ENCODE measurements around the gene SDK1. TPM values are rescaled to one million over a fixed set of nuclear protein-coding genes. Genes with fewer than 3 reads are reported as not detected.

Gene SDK1
- total RNA-seq, 2 donors from 2014 or later: 19.8 to 32.4 TPM

GRCh38 chr7:3279147-3279818 lies 21.8 kb upstream of the SDK1 start:
- Histone ChIP-seq H3K27ac (no peak overlapping the region), H3K36me3 (replicated peaks in 1 of 2; ENCODE audit: insufficient read depth in 1 of 2, low read depth in 2 of 2) (no peaks in the 10 kb centered on the region), H3K9me3 (no peaks in the 10 kb centered on the region), H3K27me3 (no peaks in the 10 kb centered on the region), H3K4me1 (no peaks in the 10 kb centered on the region), H3K4me3 (no peak overlapping the region)
- ATAC-seq: no peak
- intact Hi-C loops (cut with DNase I): no loop called here
- no peak for DNase-seq
- TF ChIP-seq POLR2A (IDR thresholded peaks at IDR 0.05) (no peak), CTCF (IDR thresholded peaks at IDR 0.05) (no peak)
- 65 to 67% methylated on average over 3 of the region's 3 CpGs for WGBS, 2 donors

DNA sequence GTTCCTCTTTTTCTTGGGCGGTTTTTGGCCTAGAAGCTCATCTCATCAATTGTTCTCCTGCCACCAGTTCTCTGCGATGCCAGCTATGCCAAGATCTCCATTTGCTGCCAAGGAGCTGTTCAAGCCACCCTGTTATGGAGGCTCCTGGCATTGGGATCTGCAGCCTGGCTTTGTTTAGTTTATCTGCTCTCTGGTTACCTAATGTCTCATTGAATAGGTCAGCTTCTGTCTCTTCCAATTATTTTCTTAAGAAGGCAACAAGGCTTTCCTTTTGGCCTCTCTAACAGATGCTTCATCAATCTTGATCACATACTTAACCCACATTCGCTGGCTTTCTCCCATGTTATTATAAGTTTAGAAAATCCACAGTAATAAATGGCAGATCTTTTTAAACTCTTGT lies 20.6 kb upstream of the SDK1 start:
- no peaks in the 10 kb centered on the region for H3K4me1 ChIP-seq
- 93 to 95% methylated on average over 3 of the region's 3 CpGs for WGBS, 2 donors
- intact Hi-C loops (cut with DNase I): no loop called here
- DNase-seq (no peak), ATAC-seq (no peak)
- H3K27ac ChIP-seq: no peak overlapping the region
- no peak overlapping the region for H3K4me3 ChIP-seq
- no peaks in the 10 kb centered on the region for H3K36me3 ChIP-seq (replicated peaks in 1 of 2; ENCODE audit: insufficient read depth in 1 of 2, low read depth in 2 of 2)
- no peak for TF ChIP-seq POLR2A (IDR thresholded peaks at IDR 0.05)
- TF ChIP-seq CTCF (IDR thresholded peaks at IDR 0.05): no peak
- H3K9me3 ChIP-seq: no peaks in the 10 kb centered on the region
- no peaks in the 10 kb centered on the region for H3K27me3 ChIP-seq

GRCh38 chr7:3280946-3281656 lies 20.0 kb upstream of the SDK1 start:
- DNase-seq (no peak), ATAC-seq (no peak)
- Histone ChIP-seq H3K27ac (no peak overlapping the region), H3K4me1 (no peaks in the 10 kb centered on the region), H3K4me3 (no peak overlapping the region), H3K27me3 (no peaks in the 10 kb centered on the region), H3K36me3 (replicated peaks in 1 of 2; ENCODE audit: insufficient read depth in 1 of 2, low read depth in 2 of 2) (no peaks in the 10 kb centered on the region), H3K9me3 (no peaks in the 10 kb centered on the region)
- 74 to 84% methylated on average over 10 of the region's 10 CpGs for WGBS, 2 donors
- intact Hi-C loops (cut with DNase I): no loop called here
- TF ChIP-seq CTCF (IDR thresholded peaks at IDR 0.05) (no peak), POLR2A (IDR thresholded peaks at IDR 0.05) (no peak)

GRCh38 chr7:3282457-3282856 lies 18.6 kb upstream of the SDK1 start:
- Histone ChIP-seq H3K4me1 (no peaks in the 10 kb centered on the region), H3K36me3 (replicated peaks in 1 of 2; ENCODE audit: insufficient read depth in 1 of 2, low read depth in 2 of 2) (no peaks in the 10 kb centered on the region), H3K27ac (no peak overlapping the region), H3K4me3 (no peak overlapping the region), H3K9me3 (no peaks in the 10 kb centered on the region), H3K27me3 (no peaks in the 10 kb centered on the region)
- ATAC-seq (peak; percentile 67), DNase-seq (peak in 3 of 4 donors; percentile 23 to 45 (median 32))
- no peak for TF ChIP-seq CTCF (IDR thresholded peaks at IDR 0.05)
- intact Hi-C loops (cut with DNase I): no loop called here
- 75 to 76% methylated on average over 7 of the region's 7 CpGs for WGBS, 2 donors

Measured in body of pancreas (tissue), 4 donors.